Esophagus muscularis mucosa (tissue), 4 donors: ENCODE results near the gene GRID2.

Experiments used
- EP300 ChIP-seq: sonication (generic); formaldehyde crosslinking; IDR thresholded peaks from one replicate; pipeline ENCODE4 v1.6.1; 2017; ENCODE audit warnings: antibody characterized with exemption
- POLR2A ChIP-seq: fragments of 450-650 bp; IDR thresholded peaks from one replicate; pipeline ENCODE4 v1.6.1; 2017; ENCODE audit warnings: antibody characterized with exemption, moderate library complexity, mild to moderate bottlenecking, low read depth
- POLR2AphosphoS5 ChIP-seq, 2 donors: sonication (generic); formaldehyde crosslinking; IDR thresholded peaks; one replicate each; pipeline ENCODE4 v1.6.1; 2017; ENCODE audit warnings: antibody characterized with exemption in 2 of 2
- TF ChIP-seq, protein P1 (sequence below), 3 experiments: fragments of 200-600 bp in 2 of 3; fragments of 450-650 bp in 1 of 3; sonication (generic) in 2 of 3; IDR thresholded peaks; one replicate each; pipeline ENCODE4 v1.5.1; 2017 to 2019; ENCODE audit warnings: antibody characterized with exemption in 3 of 3, mild to moderate bottlenecking in 2 of 3, moderate library complexity in 1 of 3

DNA sequence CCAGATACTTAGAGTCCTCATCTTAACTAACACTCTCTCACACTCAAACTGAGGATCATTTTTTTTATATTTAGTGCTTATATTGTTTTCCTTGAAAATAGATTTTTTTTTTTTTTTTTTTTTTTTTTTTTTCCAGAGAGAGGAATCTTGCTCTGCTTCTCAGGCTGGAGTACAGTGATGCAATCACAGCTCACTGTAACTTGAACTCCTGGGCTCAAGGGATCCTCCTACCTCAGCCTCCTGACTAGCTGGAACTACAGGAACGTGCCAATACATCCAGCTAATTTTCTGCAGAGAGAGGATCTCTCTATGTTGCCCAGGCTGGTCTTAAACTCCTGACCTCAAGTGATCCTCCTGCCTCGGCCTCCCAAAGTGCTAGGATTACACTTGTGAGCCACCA lies 874.5 kb downstream of the GRID2 start:
- TF ChIP-seq EP300: no peak
- TF ChIP-seq, protein P1, sequence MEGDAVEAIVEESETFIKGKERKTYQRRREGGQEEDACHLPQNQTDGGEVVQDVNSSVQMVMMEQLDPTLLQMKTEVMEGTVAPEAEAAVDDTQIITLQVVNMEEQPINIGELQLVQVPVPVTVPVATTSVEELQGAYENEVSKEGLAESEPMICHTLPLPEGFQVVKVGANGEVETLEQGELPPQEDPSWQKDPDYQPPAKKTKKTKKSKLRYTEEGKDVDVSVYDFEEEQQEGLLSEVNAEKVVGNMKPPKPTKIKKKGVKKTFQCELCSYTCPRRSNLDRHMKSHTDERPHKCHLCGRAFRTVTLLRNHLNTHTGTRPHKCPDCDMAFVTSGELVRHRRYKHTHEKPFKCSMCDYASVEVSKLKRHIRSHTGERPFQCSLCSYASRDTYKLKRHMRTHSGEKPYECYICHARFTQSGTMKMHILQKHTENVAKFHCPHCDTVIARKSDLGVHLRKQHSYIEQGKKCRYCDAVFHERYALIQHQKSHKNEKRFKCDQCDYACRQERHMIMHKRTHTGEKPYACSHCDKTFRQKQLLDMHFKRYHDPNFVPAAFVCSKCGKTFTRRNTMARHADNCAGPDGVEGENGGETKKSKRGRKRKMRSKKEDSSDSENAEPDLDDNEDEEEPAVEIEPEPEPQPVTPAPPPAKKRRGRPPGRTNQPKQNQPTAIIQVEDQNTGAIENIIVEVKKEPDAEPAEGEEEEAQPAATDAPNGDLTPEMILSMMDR (IDR thresholded peaks at IDR 0.05): no peak
- TF ChIP-seq POLR2A: no peak
- TF ChIP-seq POLR2AphosphoS5 (IDR thresholded peaks at IDR 0.05): no peak
